ENCODE results near the gene COX7A2L.
"Not testable (repeated sequence)": the region's sequence is repeated elsewhere in the genome, so short reads cannot be mapped to it uniquely, and the experiment has no call there.

COX7A2L gene

DNA sequence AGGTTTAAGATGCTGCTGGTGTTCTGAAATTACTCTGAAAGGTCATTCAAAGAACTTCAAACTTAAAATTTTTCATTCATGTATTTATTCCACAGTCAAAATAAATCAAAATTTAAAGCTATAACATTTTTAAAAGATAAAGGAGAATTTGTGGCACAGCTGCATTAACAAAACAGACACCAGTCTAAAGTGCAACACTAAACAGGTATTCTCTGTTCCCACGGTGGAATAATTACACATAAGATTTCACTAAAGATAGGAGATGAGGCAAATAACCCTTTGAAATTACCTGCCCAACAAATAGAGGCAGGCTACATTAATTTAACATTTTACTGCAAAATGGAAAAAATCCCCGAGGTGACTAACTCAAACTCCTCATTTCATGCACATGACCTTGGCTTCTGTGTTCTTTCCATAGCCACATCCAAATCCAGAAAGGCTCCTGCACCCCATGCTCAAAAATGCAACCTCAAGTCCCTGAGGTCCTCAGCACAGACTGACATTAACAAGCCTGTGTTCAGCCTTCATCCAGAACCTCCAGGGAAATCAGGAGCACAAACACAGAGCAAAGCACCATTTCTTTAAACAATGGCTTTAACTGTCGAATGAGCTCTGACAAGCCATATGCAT is 10.5 kb downstream of the COX7A2L start:
- H3K27ac ChIP-seq (ENCODE audit: low read length): no peak overlapping the region
- H3K9me3 ChIP-seq (replicated peaks; ENCODE audit: insufficient read depth, low read length): no peaks in the 10 kb centered on the region
- no peaks in the 10 kb centered on the region for H3F3A ChIP-seq (ENCODE audit: insufficient read depth, low read length)
- H3K79me2 ChIP-seq (ENCODE audit: low read length): peaks cover 89% of the 10 kb centered on the region
- H3K27me3 ChIP-seq (replicated peaks; ENCODE audit: insufficient read depth, low read length): no peaks in the 10 kb centered on the region
- H3K9me2 ChIP-seq (replicated peaks; ENCODE audit: insufficient read depth, low read length): no peaks in the 10 kb centered on the region
- no peak overlapping the region for H3K4me3 ChIP-seq (ENCODE audit: low read length)
- peaks cover 9% of the 10 kb centered on the region; the same call in 1 of the 2 replicates for H3K36me3 ChIP-seq (replicated peaks; ENCODE audit: insufficient read depth, low read length)
- H2AFZ ChIP-seq (ENCODE audit: low read length): no peak overlapping the region
- 0 out of 2 replicates have a peak, but pooled peaks cover 4% of the 10 kb centered on the region for H4K20me1 ChIP-seq (ENCODE audit: insufficient read depth, low read length)
- no peak overlapping the region for H3K4me2 ChIP-seq (ENCODE audit: low read depth, low read length)
- H3K9ac ChIP-seq (ENCODE audit: low read length): no peak overlapping the region
- no peaks in the 10 kb centered on the region for H3K4me1 ChIP-seq (ENCODE audit: low read length)
- no peak for DNase-seq
- TF ChIP-seq, protein P1, sequence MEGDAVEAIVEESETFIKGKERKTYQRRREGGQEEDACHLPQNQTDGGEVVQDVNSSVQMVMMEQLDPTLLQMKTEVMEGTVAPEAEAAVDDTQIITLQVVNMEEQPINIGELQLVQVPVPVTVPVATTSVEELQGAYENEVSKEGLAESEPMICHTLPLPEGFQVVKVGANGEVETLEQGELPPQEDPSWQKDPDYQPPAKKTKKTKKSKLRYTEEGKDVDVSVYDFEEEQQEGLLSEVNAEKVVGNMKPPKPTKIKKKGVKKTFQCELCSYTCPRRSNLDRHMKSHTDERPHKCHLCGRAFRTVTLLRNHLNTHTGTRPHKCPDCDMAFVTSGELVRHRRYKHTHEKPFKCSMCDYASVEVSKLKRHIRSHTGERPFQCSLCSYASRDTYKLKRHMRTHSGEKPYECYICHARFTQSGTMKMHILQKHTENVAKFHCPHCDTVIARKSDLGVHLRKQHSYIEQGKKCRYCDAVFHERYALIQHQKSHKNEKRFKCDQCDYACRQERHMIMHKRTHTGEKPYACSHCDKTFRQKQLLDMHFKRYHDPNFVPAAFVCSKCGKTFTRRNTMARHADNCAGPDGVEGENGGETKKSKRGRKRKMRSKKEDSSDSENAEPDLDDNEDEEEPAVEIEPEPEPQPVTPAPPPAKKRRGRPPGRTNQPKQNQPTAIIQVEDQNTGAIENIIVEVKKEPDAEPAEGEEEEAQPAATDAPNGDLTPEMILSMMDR (IDR thresholded peaks at IDR 0.05; ENCODE audit: low read length): no peak
- TF ChIP-seq EZH2 (optimal IDR thresholded peaks at IDR 0.05; ENCODE audit: low read depth, low read length) (no peak), EZH2phosphoT487 (IDR thresholded peaks at IDR 0.05; ENCODE audit: low read length) (no peak)

- DNase-seq: no peak
- no peak overlapping the region for H3K27ac ChIP-seq (ENCODE audit: low read length)
- no peak overlapping the region for H2AFZ ChIP-seq (ENCODE audit: low read length)
- H3K4me3 ChIP-seq (ENCODE audit: low read length): no peak overlapping the region
- H3K9me3 ChIP-seq (replicated peaks; ENCODE audit: insufficient read depth, low read length): no peaks in the 10 kb centered on the region
- H3K9ac ChIP-seq (ENCODE audit: low read length): no peak overlapping the region
- H3K36me3 ChIP-seq (replicated peaks; ENCODE audit: insufficient read depth, low read length): peaks cover 9% of the 10 kb centered on the region; the same call in 1 of the 2 replicates
- H3K4me1 ChIP-seq (ENCODE audit: low read length): no peaks in the 10 kb centered on the region
- no peaks in the 10 kb centered on the region for H4K20me1 ChIP-seq (ENCODE audit: insufficient read depth, low read length)
- H3K27me3 ChIP-seq (replicated peaks; ENCODE audit: insufficient read depth, low read length): no peaks in the 10 kb centered on the region
- no peak overlapping the region for H3K4me2 ChIP-seq (ENCODE audit: low read depth, low read length)
- no peaks in the 10 kb centered on the region for H3K9me2 ChIP-seq (replicated peaks; ENCODE audit: insufficient read depth, low read length)
- no peak for TF ChIP-seq EZH2 (optimal IDR thresholded peaks at IDR 0.05; ENCODE audit: low read depth, low read length)
- TF ChIP-seq EZH2phosphoT487 (IDR thresholded peaks at IDR 0.05; ENCODE audit: low read length): no peak
- TF ChIP-seq, protein P1 (IDR thresholded peaks at IDR 0.05; ENCODE audit: low read length): no peak
- no peaks in the 10 kb centered on the region for H3F3A ChIP-seq (ENCODE audit: insufficient read depth, low read length)
- peaks cover 75% of the 10 kb centered on the region for H3K79me2 ChIP-seq (ENCODE audit: low read length)
Observed at GRCh38 chr2:42348113-42348805, 12.8 kb downstream of the COX7A2L start.

- not testable (repeated sequence) for H3K4me3 ChIP-seq (ENCODE audit: low read length); H3K27me3 ChIP-seq (replicated peaks; ENCODE audit: insufficient read depth, low read length); H3K4me1 ChIP-seq (ENCODE audit: low read length); H3K4me2 ChIP-seq (ENCODE audit: low read depth, low read length); H3F3A ChIP-seq (ENCODE audit: insufficient read depth, low read length); DNase-seq; H3K9me3 ChIP-seq (replicated peaks; ENCODE audit: insufficient read depth, low read length); H2AFZ ChIP-seq (ENCODE audit: low read length); H3K36me3 ChIP-seq (replicated peaks; ENCODE audit: insufficient read depth, low read length); H3K9me2 ChIP-seq (replicated peaks; ENCODE audit: insufficient read depth, low read length); H3K9ac ChIP-seq (ENCODE audit: low read length); H4K20me1 ChIP-seq (ENCODE audit: insufficient read depth, low read length); H3K27ac ChIP-seq (ENCODE audit: low read length)
- peaks cover 68% of the 10 kb centered on the region for H3K79me2 ChIP-seq (ENCODE audit: low read length)
Observed at GRCh38 chr2:42347518-42347917, 13.5 kb downstream of the COX7A2L start.

DNA sequence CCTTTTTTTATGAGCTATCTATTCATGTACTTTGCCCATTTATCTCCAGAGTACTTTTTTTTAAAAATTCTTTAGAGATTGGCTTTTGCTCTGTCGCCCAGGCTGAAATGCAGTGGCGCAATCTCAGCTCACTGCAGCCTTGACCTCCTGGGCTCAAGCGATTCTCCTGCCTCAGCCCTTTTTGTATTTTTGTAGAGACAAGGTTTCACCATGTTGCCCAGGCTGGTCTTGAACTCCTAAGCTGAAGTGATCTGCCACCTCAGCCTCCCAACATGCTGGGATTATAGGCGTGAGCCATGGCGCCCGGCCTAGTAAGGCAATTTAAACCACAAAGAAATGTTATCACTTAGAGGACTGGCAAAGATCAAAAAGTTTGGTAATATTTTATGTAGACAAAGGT is 14.2 kb downstream of the COX7A2L start:
- not testable (repeated sequence) for H3K9me2 ChIP-seq (replicated peaks; ENCODE audit: insufficient read depth, low read length); H3K9me3 ChIP-seq (replicated peaks; ENCODE audit: insufficient read depth, low read length); H3K27me3 ChIP-seq (replicated peaks; ENCODE audit: insufficient read depth, low read length); H3K4me3 ChIP-seq (ENCODE audit: low read length); H3F3A ChIP-seq (ENCODE audit: insufficient read depth, low read length); H4K20me1 ChIP-seq (ENCODE audit: insufficient read depth, low read length); DNase-seq; H3K4me1 ChIP-seq (ENCODE audit: low read length); H2AFZ ChIP-seq (ENCODE audit: low read length); H3K9ac ChIP-seq (ENCODE audit: low read length); H3K36me3 ChIP-seq (replicated peaks; ENCODE audit: insufficient read depth, low read length); H3K27ac ChIP-seq (ENCODE audit: low read length); H3K4me2 ChIP-seq (ENCODE audit: low read depth, low read length)
- H3K79me2 ChIP-seq (ENCODE audit: low read length): peaks cover 62% of the 10 kb centered on the region
